Measurements from ENCODE around the gene ASB4.

ASB4 gene

GRCh38 chr7:95556777-95557176 lies 71.0 kb downstream of the ASB4 start:
- DNase-seq = no peak

- DNase-seq = no peak
These were observed 73.1 kb downstream of the ASB4 start for GRCh38 chr7:95558864-95559263.

- no peak for DNase-seq
These were observed 74.9 kb downstream of the ASB4 start for GRCh38 chr7:95560674-95561073.

DNA sequence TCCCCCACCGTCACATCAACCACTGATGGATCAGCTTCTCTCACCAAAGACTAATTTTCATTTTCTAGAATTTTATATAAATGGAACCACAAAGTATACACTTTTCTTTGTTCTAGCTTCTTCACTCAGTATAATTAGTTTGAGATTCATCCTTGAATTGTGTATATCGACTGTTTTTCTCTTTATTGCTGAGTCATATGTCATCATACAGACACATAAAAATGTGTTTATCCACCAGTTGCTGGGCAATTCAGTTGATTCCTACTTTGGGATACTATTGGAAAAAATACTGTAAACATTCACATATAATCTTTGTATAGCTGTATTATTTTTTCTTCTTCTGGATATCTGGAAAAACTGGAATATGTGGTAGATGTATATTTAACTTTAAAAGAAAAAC lies 84.0 kb downstream of the ASB4 start:
- no peak for DNase-seq

- no peak for DNase-seq
These were observed 91.4 kb downstream of the ASB4 start for GRCh38 chr7:95577137-95577536.

- DNase-seq = peak; percentile 72 to 97 (median 96)
These were observed 92.6 kb downstream of the ASB4 start for GRCh38 chr7:95578299-95578855.

GRCh38 chr7:95579318-95579717 lies 93.6 kb downstream of the ASB4 start:
- DNase-seq = no peak

- peak in 1 of 3 experiments; percentile 47 for DNase-seq
These were observed 95.7 kb downstream of the ASB4 start for GRCh38 chr7:95581467-95581866.

DNA sequence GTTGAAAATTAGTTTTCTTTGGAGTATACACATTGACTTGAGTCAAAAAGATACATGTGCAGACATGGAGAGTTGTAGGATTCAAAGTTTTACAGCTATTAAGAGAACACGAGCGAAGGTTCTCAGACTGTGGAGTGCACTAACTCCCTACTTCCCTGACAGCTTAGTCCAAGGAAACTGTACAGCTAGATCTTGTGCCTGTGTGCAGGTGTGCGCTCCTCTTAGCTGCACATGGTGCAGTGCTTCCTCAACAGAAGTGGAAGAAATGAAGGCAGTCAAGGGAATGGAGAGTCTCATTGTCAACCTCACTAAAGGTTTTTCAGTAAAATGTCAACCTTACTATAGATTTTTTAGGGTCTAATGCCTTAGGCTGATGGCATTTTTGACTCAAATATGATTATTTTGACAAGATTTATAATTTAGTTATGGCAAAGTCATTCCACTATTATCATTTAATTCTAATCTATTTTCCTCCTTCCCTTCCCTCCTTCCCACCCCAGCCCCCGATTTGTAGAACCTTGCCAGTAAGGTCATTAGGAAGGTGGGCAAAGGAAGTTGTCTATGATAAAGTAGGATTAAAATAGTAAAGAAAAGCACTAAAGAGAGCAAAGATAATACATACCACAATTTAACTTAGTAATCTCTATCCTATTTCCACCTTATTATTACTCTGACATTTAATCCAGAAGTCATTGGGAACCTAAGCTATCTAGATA lies 97.0 kb downstream of the ASB4 start:
- DNase-seq = no peak

GRCh38 chr7:95583834-95584621 lies 98.3 kb downstream of the ASB4 start:
- no peak for DNase-seq

DNA sequence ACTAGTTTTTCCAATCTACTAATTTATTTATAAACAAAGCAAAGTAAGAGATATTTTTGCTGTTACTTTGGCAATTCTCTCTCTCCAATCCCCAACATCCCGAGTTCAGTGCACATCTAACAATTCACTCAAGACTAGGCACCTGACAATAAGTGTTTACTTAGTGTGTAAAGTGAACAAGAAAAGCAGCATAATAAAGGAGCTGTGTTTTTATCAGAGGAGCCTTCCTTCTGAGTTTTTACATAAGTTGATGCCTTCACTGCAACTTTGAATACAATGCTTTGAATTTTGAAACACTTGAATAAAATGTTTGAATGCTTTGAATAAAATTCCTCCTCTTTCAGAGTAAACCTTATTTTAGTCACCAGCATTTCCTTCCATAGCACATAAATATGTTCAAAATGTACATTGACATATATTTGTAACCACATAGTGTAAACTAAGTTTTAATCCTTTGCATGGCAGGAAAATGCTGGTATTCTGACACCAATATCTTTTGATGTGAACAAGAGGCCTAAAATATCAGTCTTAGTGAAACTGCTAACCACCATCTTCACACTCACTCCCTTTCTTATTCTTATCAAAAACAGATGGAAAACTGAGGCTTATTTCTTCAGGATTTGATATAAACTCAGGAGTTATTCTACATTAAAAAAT lies 99.2 kb downstream of the ASB4 start:
- DNase-seq = no peak

DNA sequence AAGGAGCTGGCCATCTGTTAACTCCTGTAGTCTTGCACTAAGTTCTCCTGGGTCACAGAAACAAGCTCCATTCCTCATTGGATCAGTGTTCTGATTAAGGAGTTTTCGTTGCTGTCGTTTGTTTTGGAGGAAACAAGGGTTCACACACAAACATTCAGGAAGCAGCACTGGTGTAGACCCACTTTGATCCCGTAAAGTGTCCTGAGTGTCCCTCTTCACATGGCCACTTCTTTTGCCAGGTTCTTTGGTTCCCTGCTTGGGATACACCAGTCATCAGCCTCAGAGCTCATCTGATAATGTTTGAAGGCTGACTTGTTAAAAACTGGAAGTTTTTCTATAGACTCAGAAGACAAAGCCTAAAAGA lies 99.7 kb downstream of the ASB4 start:
- DNase-seq = no peak

- DNase-seq = no peak
These were observed 101.2 kb downstream of the ASB4 start for GRCh38 chr7:95586951-95587301.

- DNase-seq = no peak
These were observed 103.3 kb downstream of the ASB4 start for GRCh38 chr7:95589031-95589430.

DNA sequence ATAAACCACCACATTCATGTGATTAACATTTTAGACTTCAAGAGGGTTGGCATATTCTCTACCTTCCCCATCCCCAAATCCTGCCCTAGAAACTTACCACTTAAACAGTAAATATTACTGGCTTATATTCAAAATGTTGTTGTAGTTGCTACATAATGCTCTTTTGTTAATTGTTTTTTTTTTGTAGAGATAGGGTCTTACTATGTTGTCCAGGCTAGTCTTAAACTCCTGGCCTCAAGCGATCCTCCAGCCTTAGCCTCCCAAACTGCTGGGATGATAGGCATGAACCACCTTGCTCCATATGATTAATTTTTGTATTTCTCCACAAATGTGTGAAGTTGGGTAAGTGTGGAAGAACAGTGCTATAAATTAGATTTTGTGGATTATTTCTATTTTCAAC lies 104.0 kb downstream of the ASB4 start:
- no peak for DNase-seq
